K562 (cell line): ENCODE measurements around the gene TMEM120B. TPM values are rescaled to one million over a fixed set of nuclear protein-coding genes. Genes with fewer than 3 reads are reported as not detected.

ENCODE experiments used
- HDAC3 ChIP-seq: fragments of 450-650 bp; IDR thresholded peaks from 2 replicates; pipeline ENCODE4 v1.6.1; 2018; ENCODE audit warnings: borderline replicate concordance, mild to moderate bottlenecking, moderate library complexity; ENCODE audit not compliant: partially characterized antibody
- KLF13 ChIP-seq: fragments of 450-650 bp; IDR thresholded peaks from 2 replicates; pipeline ENCODE4 v1.6.1; 2016; ENCODE audit warnings: missing genetic modification characterization, low read depth, mild to moderate bottlenecking, missing compliant biosample characterization, moderate library complexity, borderline replicate concordance
- NR2C2 ChIP-seq, 2 experiments: fragments of 200-800 bp in 1 of 2; sonication (Bioruptor generic) in 1 of 2; sonication (generic) in 1 of 2; formaldehyde crosslinking in 1 of 2; IDR thresholded peaks; 2 replicates each; pipeline versions ENCODE4 v1.6.1 to v1.8.0; 2016 to 2022; ENCODE audit warnings: mild to moderate bottlenecking in 1 of 2, missing compliant biosample characterization in 1 of 2, missing genetic modification characterization in 1 of 2, missing genetic modification reagents in 1 of 2
- STAT5A ChIP-seq: IDR thresholded peaks from 2 replicates; pipeline ENCODE4 v1.6.1; 2012; ENCODE audit warnings: low read length, inconsistent platforms, borderline replicate concordance
- ZBTB40 ChIP-seq, 2 experiments: fragments of 450-650 bp in 1 of 2; sonication (generic) in 1 of 2; formaldehyde crosslinking in 1 of 2; IDR thresholded peaks; 2 replicates each; pipeline versions ENCODE4 v1.7.1 to v1.9.0; 2016 to 2022; ENCODE audit warnings: inconsistent platforms in 1 of 2, mild to moderate bottlenecking in 1 of 2, missing genetic modification reagents in 1 of 2
- ZKSCAN1 ChIP-seq: fragments of 150-350 bp; IDR thresholded peaks from 2 replicates; pipeline ENCODE4 v1.6.1; 2016; ENCODE audit warnings: low read depth, low read length
- ZNF232 ChIP-seq: sonication (generic); formaldehyde crosslinking; IDR thresholded peaks from 2 replicates; pipeline ENCODE4 v1.8.0; 2022; ENCODE audit warnings: mild to moderate bottlenecking, missing genetic modification reagents
- ZNF277 ChIP-seq: fragments of 250-450 bp; sonication (Bioruptor Pico); IDR thresholded peaks from 2 replicates; pipeline ENCODE4 v1.8.0; 2022; ENCODE audit warnings: inconsistent platforms, mild to moderate bottlenecking, moderate library complexity, borderline replicate concordance
- ZNF512 ChIP-seq: IDR thresholded peaks from 2 replicates; pipeline ENCODE4 v1.6.1; 2016; ENCODE audit warnings: missing genetic modification characterization, missing compliant biosample characterization
- ZNF551 ChIP-seq: fragments of 250-450 bp; sonication (Bioruptor Pico); IDR thresholded peaks from 2 replicates; pipeline ENCODE4 v1.5.0; 2021; ENCODE audit warnings: mild to moderate bottlenecking, moderate library complexity
- polyA plus RNA-seq, 8 experiments: library from polyadenylated mRNA; depleted of rRNA in 4 of 8; stranded (reverse) in 5 of 8; unstranded in 3 of 8; fragments of >200 nt; fragmentation: Nextera tagmentation in 2 of 8; fragmentation: Illumina TruSeq in 1 of 8; extraction: Ambion mirVana in 2 of 8; extraction: Trizol in 1 of 8; gene quantifications; 2 replicates each; pipeline versions ENCODE4 v1.2.1 to v1.2.3, GENCODE V29; 2011 to 2014; ENCODE audit warnings: inconsistent platforms in 1 of 8, missing spikeins in 1 of 8
- total RNA-seq, 7 experiments: library from RNA; depleted of rRNA in 6 of 7; stranded (reverse); fragments of >200 nt in 6 of 7; fragmentation: Illumina TruSeq in 2 of 7; extraction: Trizol in 2 of 7; gene quantifications; 2 replicates each; pipeline versions ENCODE4 v1.2.1 to v1.2.3, GENCODE V29; 2011 to 2021; ENCODE audit warnings: low replicate concordance in 1 of 7

TMEM120B gene
- total and polyA plus RNA-seq, 9 of the 15 experiments (the other 6 are each of a cell fraction or from before 2014, with no cell fraction given), result 1.7 to 18.6 (median 7.4) TPM

GRCh38 chr12:121802843-121803698 lies 90.5 kb downstream of the TMEM120B start (continued):
- TF ChIP-seq NR2C2 (CRISPR knock-in tag; IDR thresholded peaks at IDR 0.05) (no peak), NR2C2 (tag; IDR thresholded peaks at IDR 0.05) (peak; percentile 75), ZNF277 (no peak), KLF13 (no peak), ZBTB40 (IDR thresholded peaks at IDR 0.05) (no peak), ZBTB40 (CRISPR knock-in tag; IDR thresholded peaks at IDR 0.05) (0 out of 2 replicates have a peak, but pooled peaks have one; percentile 4), STAT5A (no peak), ZNF551 (CRISPR knock-in tag) (no peak), ZKSCAN1 (peak; percentile 56; the same call in 1 of the 2 replicates), ZNF512 (tag) (no peak), HDAC3 (no peak), ZNF232 (CRISPR knock-in tag) (no peak)
